Osteocyte (in vitro differentiated cells): ENCODE results near the gene KDM3B. TPM values are rescaled to one million over a fixed set of nuclear protein-coding genes. Genes with fewer than 3 reads are reported as not detected.

Source experiments
- DNase-seq: peaks from one replicate; pipeline ENCODE4 v3.0.0; 2021; ENCODE audit warnings: mixed read lengths; ENCODE audit not compliant: unreplicated experiment; ENCODE audit errors: extremely low spot score
- H3K27ac Mint-ChIP-seq: one replicate; pipeline ENCODE4 v1.8.0; 2021; ENCODE audit warnings: mild to moderate bottlenecking, mixed read lengths; ENCODE audit not compliant: unreplicated experiment
- H3K27me3 Mint-ChIP-seq: one replicate; pipeline ENCODE4 v1.8.0; 2021; ENCODE audit warnings: mixed read lengths; ENCODE audit not compliant: unreplicated experiment
- H3K36me3 Mint-ChIP-seq: one replicate; pipeline ENCODE4 v1.8.0; 2021; ENCODE audit warnings: mixed read lengths; ENCODE audit not compliant: unreplicated experiment
- H3K4me1 Mint-ChIP-seq: one replicate; pipeline ENCODE4 v1.8.0; 2021; ENCODE audit warnings: mixed read lengths; ENCODE audit not compliant: unreplicated experiment
- H3K4me3 Mint-ChIP-seq: one replicate; pipeline ENCODE4 v1.8.0; 2021; ENCODE audit warnings: mild to moderate bottlenecking, moderate library complexity, mixed read lengths; ENCODE audit not compliant: unreplicated experiment
- H3K9me3 Mint-ChIP-seq: one replicate; pipeline ENCODE4 v1.8.0; 2021; ENCODE audit warnings: mixed read lengths; ENCODE audit not compliant: unreplicated experiment
- CTCF ChIP-seq: fragments of 200-600 bp; sonication (generic); IDR thresholded peaks from 2 replicates; pipeline ENCODE4 v1.5.0; 2021; ENCODE audit warnings: antibody characterized with exemption, mild to moderate bottlenecking, moderate library complexity
- total RNA-seq: library from RNA; stranded (reverse); gene quantifications from 2 replicates; pipeline ENCODE4 v1.2.1, GENCODE V29; 2021

KDM3B gene
- total RNA-seq, 1 donor from 2014 or later = 65.2 TPM

GRCh38 chr5:138463419-138464007 lies 111.0 kb downstream of the KDM3B start:
- no peak for DNase-seq
- H3K4me1 Mint-ChIP-seq = peaks cover 29% of the 10 kb centered on the region
- H3K27ac Mint-ChIP-seq = peak overlapping the region; percentile 92
- TF ChIP-seq CTCF = no peak
- no peaks in the 10 kb centered on the region for H3K27me3 Mint-ChIP-seq
- no peaks in the 10 kb centered on the region for H3K9me3 Mint-ChIP-seq
- peaks cover 21% of the 10 kb centered on the region for H3K36me3 Mint-ChIP-seq
- H3K4me3 Mint-ChIP-seq = peak overlapping the region; percentile 83

GRCh38 chr5:138464008-138464387 lies 111.5 kb downstream of the KDM3B start:
- peak overlapping the region; percentile 83 for H3K4me3 Mint-ChIP-seq
- H3K27me3 Mint-ChIP-seq = no peaks in the 10 kb centered on the region
- DNase-seq = peak; percentile 99
- H3K36me3 Mint-ChIP-seq = peaks cover 25% of the 10 kb centered on the region
- peak overlapping the region; percentile 92 for H3K27ac Mint-ChIP-seq
- H3K4me1 Mint-ChIP-seq = peaks cover 33% of the 10 kb centered on the region
- peak; percentile 94 for TF ChIP-seq CTCF
- no peaks in the 10 kb centered on the region for H3K9me3 Mint-ChIP-seq

- peaks cover 25% of the 10 kb centered on the region for H3K36me3 Mint-ChIP-seq
- H3K4me3 Mint-ChIP-seq = peak overlapping the region; percentile 83
- peaks cover 33% of the 10 kb centered on the region for H3K4me1 Mint-ChIP-seq
- DNase-seq = peak; percentile 99
- peak overlapping the region; percentile 92 for H3K27ac Mint-ChIP-seq
- peak; percentile 45 for TF ChIP-seq CTCF
- H3K27me3 Mint-ChIP-seq = no peaks in the 10 kb centered on the region
- no peaks in the 10 kb centered on the region for H3K9me3 Mint-ChIP-seq
Observed at GRCh38 chr5:138464388-138465260, 112.1 kb downstream of the KDM3B start.

GRCh38 chr5:138465261-138466124 lies 113.0 kb downstream of the KDM3B start, which contains the start of gene EGR1:
Gene EGR1 (plus strand): TSS chr5:138465479. CDS start chr5:138465762, 283 bp downstream.
- Mint-ChIP-seq H3K4me3 (peak within 1 kb of the TSS; percentile 83), H3K9me3 (no peaks in the 10 kb centered on the region), H3K36me3 (peaks cover 25% of the 10 kb centered on the region), H3K27ac (peak within 1 kb of the TSS; percentile 92), H3K4me1 (peaks cover 33% of the 10 kb centered on the region), H3K27me3 (no peaks in the 10 kb centered on the region)
- DNase-seq = peak; percentile 99
- no peak for TF ChIP-seq CTCF
